D341Med (cell line): ENCODE data around the gene PRR23E.

Source experiments
- DNase-seq: peaks from one replicate; pipeline ENCODE4 v3.0.0; 2012; ENCODE audit warnings: low spot score

The PRR23E gene

GRCh38 chr3:127209155-127209839, 16.4 kb downstream of the PRR23E start:
- DNase-seq = no peak

GRCh38 chr3:127209840-127210653, 17.1 kb downstream of the PRR23E start:
- peak; percentile 14 for DNase-seq

- DNase-seq = peak; percentile 6
Observed at GRCh38 chr3:127210654-127210943, 17.7 kb downstream of the PRR23E start.

- no peak for DNase-seq
Observed at GRCh38 chr3:127211118-127212060, 18.5 kb downstream of the PRR23E start.

- peak; percentile 16 for DNase-seq
Observed at GRCh38 chr3:127212231-127212630, 19.3 kb downstream of the PRR23E start.

- no peak for DNase-seq
Observed at GRCh38 chr3:127212711-127213110, 19.8 kb downstream of the PRR23E start.

GRCh38 chr3:127213381-127213918, 20.5 kb downstream of the PRR23E start:
- peak; percentile 10 for DNase-seq

- DNase-seq = no peak
Observed at GRCh38 chr3:127214975-127215374, 22.0 kb downstream of the PRR23E start.

- no peak for DNase-seq
Observed at GRCh38 chr3:127215714-127216414, 22.9 kb downstream of the PRR23E start.

- no peak for DNase-seq
Observed at GRCh38 chr3:127216415-127217261, 23.7 kb downstream of the PRR23E start.

GRCh38 chr3:127217596-127218453, 24.9 kb downstream of the PRR23E start:
- no peak for DNase-seq

- no peak for DNase-seq
Observed at GRCh38 chr3:127218454-127218922, 25.6 kb downstream of the PRR23E start.

- DNase-seq = no peak
Observed at GRCh38 chr3:127220497-127220896, 27.6 kb downstream of the PRR23E start.

GRCh38 chr3:127221037-127221436, 28.1 kb downstream of the PRR23E start:
- no peak for DNase-seq

GRCh38 chr3:127221446-127222035, 28.6 kb downstream of the PRR23E start:
- DNase-seq = no peak

- DNase-seq = no peak
Observed at GRCh38 chr3:127222163-127222562, 29.2 kb downstream of the PRR23E start.

- no peak for DNase-seq
Observed at GRCh38 chr3:127222664-127223063, 29.7 kb downstream of the PRR23E start.

- no peak for DNase-seq
Observed at GRCh38 chr3:127224118-127224517, 31.2 kb downstream of the PRR23E start.

- DNase-seq = no peak
Observed at GRCh38 chr3:127226457-127226856, 33.5 kb downstream of the PRR23E start.
